ENCODE measurements around the gene ZNF165. TPM values are rescaled to one million over a fixed set of nuclear protein-coding genes. Genes with fewer than 3 reads are reported as not detected.
"Not testable (repeated sequence)": the region's sequence is repeated elsewhere in the genome, so short reads cannot be mapped to it uniquely, and the experiment has no call there.

The ZNF165 gene
- total RNA-seq (2014; rRNA removed; shearing (Covaris generic); ENCODE audit: low replicate concordance) = 0.49 TPM in 1 of 2 replicates, not detected in the other

DNA sequence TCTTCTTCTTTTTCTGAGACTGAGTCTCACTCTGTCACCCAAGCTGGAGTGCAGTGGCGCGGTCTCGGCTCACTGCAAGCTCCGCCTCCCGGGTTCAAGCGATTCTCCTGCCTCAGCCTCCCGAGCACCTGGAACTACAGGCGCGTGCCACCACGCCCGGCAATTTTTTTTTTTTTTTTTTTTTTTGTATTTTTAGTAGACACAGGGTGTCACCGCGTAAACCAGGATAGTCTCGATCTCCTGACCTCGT is at the start of gene ZNF165:
Gene ZNF165 (plus strand): TSS at position 188 of the 250 bp plus-strand sequence. CDS start 4,913 bp downstream, outside the sequence.
- not testable (repeated sequence) for H3K36me3 ChIP-seq, H3K27me3 ChIP-seq, DNase-seq, H3K9me3 ChIP-seq
- peak within 1 kb of the TSS; percentile 92 for H3K4me3 ChIP-seq

DNA sequence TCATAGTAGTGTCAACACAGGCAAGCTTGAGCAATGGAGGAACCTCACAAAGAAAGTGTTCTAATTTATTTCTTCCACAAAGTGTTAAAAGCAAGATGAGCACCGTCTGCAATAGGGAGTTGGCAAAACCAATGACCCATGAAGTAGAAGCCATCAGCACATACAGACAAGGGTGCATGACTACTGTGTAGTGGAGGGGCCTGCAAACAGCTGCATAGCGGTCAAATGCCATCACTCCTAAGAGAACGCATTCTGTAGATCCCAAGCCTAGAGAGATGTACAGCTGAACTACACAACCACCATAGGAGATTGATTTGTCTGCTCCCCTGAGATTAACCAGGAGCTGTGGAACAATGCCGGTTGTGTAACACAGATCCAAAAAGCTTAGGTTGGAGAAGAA is 26.8 kb upstream of the ZNF165 start:
- Histone ChIP-seq H3K4me3 (no peak overlapping the region), H3K27me3 (no peaks in the 10 kb centered on the region; the same call in 1 of the 2 replicates), H3K9me3 (no peaks in the 10 kb centered on the region), H3K36me3 (no peaks in the 10 kb centered on the region)
- no peak for DNase-seq

DNA sequence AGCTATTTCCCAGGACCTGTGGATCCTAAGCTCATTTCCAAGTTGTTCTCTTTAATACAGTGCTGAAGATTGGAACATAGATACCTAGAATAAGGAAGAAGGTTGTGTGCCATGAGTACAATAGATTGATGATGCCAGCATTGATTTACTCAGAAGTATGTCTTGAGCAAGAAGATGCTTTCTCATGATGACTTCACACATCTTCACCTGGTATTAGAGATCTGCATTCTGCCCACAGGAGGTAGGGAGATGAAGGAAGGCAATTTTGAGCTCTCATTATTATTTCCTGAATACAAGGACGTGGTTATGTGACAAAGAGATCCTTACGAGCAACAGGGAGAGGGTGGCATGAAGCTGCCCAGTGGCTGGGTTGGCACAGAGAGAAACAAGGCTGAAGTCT is 20.0 kb upstream of the ZNF165 start:
- Histone ChIP-seq H3K4me3 (no peak overlapping the region), H3K36me3 (no peaks in the 10 kb centered on the region), H3K27me3 (no peaks in the 10 kb centered on the region; the same call in 1 of the 2 replicates), H3K9me3 (no peaks in the 10 kb centered on the region)
- no peak for DNase-seq

DNA sequence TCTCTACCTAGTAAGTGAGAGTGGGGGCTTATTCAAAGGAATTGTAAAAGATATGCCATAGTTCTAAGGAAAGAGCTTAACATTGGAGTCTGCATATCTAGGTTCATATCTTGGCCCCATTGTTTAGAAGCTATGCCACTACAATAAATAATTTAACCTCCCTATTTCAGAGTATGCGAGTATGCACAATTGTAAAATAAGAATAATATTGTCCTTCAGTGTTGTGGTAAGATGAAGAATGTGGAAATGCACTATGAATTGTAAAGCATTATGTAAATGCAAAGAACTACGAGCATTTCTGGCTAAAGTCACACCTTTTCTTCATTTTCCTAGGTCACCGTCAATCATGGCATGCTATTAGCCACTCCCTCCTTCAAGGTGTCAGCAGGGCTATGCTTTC is 16.1 kb upstream of the ZNF165 start:
- no peaks in the 10 kb centered on the region for H3K9me3 ChIP-seq
- DNase-seq = no peak
- no peaks in the 10 kb centered on the region for H3K36me3 ChIP-seq
- H3K4me3 ChIP-seq = no peak overlapping the region
- no peaks in the 10 kb centered on the region; the same call in 1 of the 2 replicates for H3K27me3 ChIP-seq

DNA sequence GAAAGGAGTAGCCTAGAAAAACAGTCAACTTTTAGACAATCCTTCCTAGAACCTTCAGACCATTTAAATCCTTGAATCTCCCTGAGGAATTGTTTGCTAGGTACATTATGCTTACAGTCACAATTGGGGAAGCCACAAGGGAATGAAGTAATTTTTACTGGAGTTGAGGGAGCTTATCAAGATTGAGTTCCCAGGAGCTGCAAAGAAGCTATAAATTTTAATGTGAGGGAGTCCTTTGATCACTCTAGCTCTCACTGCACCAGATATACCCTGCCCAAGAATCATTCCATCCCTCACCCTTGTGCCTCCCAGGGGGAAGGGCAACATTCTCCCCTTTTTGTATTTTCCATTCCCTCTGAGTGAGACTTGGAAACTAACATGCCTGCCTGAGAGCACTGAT is 12.3 kb upstream of the ZNF165 start:
- Histone ChIP-seq H3K9me3 (no peaks in the 10 kb centered on the region), H3K36me3 (no peaks in the 10 kb centered on the region), H3K4me3 (no peak overlapping the region), H3K27me3 (no peaks in the 10 kb centered on the region; the same call in 1 of the 2 replicates)
- no peak for DNase-seq

DNA sequence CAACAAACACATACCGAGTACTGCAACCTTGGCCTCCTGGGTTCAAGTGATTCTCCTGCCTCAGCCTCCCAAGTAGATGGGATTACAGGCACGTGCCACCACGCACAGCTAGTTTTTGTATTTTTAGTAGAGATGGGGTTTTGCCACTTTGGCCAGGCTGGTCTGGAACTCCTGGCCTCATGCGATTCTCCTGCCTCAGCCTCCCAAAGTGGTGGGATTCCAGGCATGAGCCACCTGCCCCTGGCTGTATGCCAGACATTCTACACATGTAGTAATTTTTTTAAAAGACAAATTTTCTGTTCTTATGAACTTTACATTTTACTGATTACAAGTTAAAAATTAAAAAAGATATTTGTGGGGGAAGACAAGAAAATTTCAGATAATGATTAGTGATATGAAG is 9.4 kb upstream of the ZNF165 start:
- H3K9me3 ChIP-seq, DNase-seq, H3K4me3 ChIP-seq, H3K27me3 ChIP-seq, H3K36me3 ChIP-seq: not testable (repeated sequence)

DNA sequence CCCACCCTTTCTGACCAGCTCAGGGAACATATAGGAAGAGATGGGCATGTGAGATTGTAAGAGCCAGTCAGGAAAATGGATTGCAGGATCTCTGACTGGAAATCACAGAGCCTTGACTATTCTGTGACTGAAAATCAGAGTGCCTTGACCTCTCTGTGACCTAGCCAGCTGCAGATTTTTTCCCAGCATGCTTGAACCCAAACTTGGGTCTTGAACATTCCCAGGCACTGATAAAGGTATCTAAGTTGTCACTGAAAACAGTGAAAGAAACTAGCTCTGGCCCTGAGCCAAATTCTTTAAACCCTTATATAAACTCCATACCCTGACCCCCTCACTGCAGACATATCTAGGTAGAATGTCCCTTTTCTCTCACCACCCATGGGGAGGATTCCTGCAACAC is 2.3 kb upstream of the ZNF165 start:
- H3K27me3 ChIP-seq = no peaks in the 10 kb centered on the region

DNA sequence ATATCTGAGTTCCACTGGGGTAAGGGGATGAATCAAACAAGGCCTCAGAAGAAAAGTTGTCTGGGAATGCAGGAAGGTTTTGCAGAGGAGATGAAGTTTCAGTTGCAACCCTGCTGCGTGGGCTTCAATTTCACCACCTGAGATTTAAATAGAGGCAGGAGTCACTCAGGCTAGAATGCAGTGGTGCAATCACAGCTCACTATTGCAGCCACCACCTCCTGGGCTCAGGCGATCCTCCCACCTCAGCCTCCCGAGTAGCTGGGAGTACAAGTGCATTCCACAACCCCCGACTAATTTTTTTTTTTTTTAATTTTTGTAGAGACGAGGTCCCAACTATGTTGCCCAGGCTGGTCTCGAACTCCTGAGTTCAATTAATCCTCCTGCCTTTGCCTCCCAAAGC is 1.5 kb upstream of the ZNF165 start:
- Histone ChIP-seq H3K36me3 (no peaks in the 10 kb centered on the region), H3K4me3 (no peak overlapping the region), H3K27me3 (no peaks in the 10 kb centered on the region), H3K9me3 (no peaks in the 10 kb centered on the region)
- DNase-seq = no peak

More for the DNA sequence above, 2.3 kb upstream of the ZNF165 start:
- no peak for DNase-seq
- Histone ChIP-seq H3K9me3 (no peaks in the 10 kb centered on the region), H3K36me3 (no peaks in the 10 kb centered on the region), H3K4me3 (no peak overlapping the region)

DNA sequence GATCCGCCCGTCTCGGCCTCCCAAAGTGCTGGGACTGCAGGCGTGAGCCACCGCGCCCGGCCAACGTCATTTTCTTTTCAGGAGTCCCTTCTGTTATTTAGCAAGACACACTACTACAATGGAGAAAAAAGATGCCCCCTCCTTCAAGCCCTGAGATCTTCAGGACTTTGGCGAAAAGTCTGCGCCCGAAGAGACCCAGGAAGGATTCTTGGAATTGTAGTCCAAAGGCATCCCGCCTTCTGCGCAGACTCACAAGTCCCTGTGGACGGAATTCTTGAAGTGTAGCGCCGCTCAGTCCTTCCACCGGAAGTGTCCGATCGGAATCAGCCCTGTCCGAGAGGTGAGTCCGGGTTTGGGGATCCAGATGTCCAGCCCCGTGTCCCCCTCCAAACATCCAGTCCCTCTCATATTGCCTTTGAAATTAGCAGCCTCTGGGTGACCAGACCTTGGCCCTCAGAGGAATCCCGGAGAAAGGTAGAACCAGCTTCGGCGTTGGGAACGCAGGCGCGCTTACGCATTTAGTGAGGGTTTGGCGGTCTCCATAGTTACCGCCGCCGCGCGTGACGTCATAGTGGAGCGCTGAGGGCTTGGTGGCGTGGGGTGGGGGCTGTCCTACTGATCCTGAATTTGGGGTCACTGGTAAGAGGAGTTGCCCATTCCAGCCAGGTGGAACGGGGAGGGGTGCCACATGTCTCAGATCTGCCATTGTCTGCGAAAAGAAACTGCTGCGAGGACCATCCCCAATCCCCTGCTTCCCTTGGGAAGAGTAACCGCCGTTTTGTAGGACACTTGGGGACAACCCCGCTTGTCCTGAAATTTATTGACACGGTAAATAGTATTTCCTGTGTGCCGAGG is 490 bp downstream of the ZNF165 start:
- no peaks in the 10 kb centered on the region for H3K9me3 ChIP-seq
- no peaks in the 10 kb centered on the region for H3K36me3 ChIP-seq
- H3K4me3 ChIP-seq = peak overlapping the region; percentile 92
- no peaks in the 10 kb centered on the region for H3K27me3 ChIP-seq
- DNase-seq = peak; percentile 82

DNA sequence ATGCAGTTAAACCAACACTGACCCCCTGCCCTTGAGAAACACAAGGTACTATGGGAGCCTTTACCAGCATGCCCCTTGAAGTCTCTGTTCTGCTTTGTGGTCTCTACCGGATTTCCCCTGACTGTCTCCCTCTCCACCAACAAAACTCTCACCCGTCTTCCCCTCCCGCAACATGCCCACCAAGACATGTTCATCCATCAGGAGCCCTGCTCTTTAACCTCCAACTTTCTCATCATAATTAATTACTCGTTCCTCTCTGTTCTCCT is 1.1 kb downstream of the ZNF165 start:
- Histone ChIP-seq H3K9me3 (no peaks in the 10 kb centered on the region), H3K36me3 (no peaks in the 10 kb centered on the region), H3K27me3 (no peaks in the 10 kb centered on the region), H3K4me3 (peak overlapping the region; percentile 92)
- DNase-seq = no peak

DNA sequence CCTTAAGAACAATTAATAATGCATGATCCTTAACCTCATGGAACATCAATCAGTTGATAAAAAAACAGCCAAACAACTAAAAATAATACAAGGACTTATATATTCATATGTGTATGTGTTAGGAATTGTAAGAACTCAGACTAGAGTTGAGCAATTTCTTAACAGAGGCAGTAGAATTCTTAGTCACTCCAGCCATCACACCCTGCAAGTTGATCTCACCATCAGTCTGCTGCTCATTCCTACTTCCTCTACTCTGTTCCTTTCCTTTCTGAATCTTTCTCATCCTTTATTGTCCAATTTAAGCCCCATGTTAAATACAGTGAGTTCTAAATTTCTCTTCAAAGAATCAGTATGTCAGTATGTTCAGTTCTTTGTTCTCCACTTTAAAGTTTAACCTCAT is 2.6 kb downstream of the ZNF165 start:
- Histone ChIP-seq H3K9me3 (no peaks in the 10 kb centered on the region), H3K36me3 (no peaks in the 10 kb centered on the region), H3K4me3 (no peak overlapping the region), H3K27me3 (no peaks in the 10 kb centered on the region)
- DNase-seq = no peak

DNA sequence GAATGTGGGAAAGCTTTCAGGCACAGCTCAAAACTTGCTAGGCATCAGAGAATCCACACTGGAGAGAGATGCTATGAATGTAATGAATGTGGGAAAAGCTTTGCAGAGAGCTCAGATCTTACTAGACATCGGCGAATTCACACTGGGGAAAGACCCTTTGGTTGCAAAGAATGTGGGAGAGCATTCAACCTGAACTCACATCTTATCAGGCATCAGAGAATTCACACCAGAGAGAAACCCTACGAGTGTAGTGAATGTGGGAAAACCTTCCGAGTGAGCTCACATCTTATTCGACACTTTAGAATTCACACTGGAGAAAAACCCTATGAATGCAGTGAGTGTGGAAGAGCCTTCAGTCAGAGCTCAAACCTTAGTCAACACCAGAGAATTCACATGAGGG is 8.7 kb downstream of the ZNF165 start:
- Histone ChIP-seq H3K9me3 (no peaks in the 10 kb centered on the region; the same call in none of the 2 replicates), H3K4me3 (no peak overlapping the region), H3K36me3 (no peaks in the 10 kb centered on the region), H3K27me3 (no peaks in the 10 kb centered on the region)
- no peak for DNase-seq

DNA sequence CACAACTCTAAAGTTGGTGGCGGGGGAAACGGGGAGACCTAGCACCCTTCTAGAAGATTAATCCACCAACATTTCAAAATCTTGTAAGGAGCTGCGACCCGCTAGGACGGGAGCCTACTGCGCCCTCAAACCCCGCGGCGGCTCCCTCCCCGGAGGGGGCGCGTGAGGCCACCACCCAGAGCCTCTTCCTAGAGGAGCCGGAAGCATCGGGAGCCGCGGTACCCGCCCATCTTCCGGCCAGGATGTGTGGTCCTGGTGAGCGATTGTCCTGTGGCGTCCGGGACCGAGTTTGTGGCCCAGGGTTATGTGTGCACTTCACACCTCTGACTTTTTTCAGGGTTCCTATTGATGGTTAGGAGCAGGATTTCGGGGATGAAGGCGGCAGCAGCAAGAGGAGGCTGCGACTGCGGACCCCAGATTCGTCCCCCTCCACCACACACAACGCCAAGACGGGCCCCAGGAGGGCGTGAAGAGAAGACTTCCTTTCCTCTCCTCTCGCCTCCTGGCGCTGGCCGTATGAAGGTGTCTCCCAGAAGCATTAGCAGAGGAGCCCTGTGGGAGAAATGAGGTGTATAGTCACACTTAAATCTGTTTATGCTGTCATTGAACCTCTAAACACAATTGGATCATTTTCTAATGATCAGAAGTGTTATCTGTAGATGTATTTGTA is 10.7 kb downstream of the ZNF165 start:
- Histone ChIP-seq H3K9me3 (no peaks in the 10 kb centered on the region; the same call in none of the 2 replicates), H3K4me3 (no peak overlapping the region), H3K36me3 (no peaks in the 10 kb centered on the region), H3K27me3 (no peaks in the 10 kb centered on the region)
- no peak for DNase-seq

DNA sequence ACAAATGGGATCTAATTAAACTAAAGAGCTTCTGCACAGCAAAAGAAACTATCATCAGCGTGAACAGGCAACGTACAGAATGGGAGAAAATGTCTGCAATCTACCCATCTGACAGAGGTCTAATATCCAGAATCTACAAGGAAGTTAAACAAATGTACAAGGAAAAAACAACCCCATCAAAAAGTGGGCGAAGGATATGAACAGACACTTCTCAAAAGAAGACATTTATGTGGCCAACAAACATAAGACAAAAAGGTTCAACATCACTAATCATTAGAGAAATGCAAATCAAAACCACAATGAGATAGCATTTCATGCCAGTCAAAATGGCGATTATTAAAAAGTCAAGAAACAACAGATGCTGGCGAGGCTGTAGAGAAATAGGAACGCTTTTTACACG is 21.9 kb downstream of the ZNF165 start:
- not testable (repeated sequence) for H3K4me3 ChIP-seq, DNase-seq, H3K27me3 ChIP-seq

DNA sequence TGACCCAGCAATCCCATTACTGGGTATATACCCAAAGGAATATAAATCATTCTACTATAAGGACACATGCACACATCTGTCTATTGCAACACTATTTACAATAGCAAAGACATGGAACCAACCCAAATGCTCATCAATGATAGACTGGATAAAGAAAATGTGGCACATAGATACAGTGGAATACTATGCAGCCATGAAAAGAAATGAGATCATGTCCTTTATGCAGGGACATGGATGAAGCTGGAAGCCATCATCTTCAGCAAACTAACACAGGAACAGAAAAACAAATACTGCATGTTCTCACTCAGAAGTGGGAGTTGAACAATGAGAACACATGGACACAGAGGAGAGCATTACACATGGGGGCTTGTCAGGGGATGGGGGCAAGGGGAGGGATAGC is 22.3 kb downstream of the ZNF165 start:
- H3K27me3 ChIP-seq, DNase-seq, H3K36me3 ChIP-seq, H3K4me3 ChIP-seq, H3K9me3 ChIP-seq: not testable (repeated sequence)

More for the DNA sequence above, 21.9 kb downstream of the ZNF165 start:
- not testable (repeated sequence) for H3K36me3 ChIP-seq, H3K9me3 ChIP-seq

DNA sequence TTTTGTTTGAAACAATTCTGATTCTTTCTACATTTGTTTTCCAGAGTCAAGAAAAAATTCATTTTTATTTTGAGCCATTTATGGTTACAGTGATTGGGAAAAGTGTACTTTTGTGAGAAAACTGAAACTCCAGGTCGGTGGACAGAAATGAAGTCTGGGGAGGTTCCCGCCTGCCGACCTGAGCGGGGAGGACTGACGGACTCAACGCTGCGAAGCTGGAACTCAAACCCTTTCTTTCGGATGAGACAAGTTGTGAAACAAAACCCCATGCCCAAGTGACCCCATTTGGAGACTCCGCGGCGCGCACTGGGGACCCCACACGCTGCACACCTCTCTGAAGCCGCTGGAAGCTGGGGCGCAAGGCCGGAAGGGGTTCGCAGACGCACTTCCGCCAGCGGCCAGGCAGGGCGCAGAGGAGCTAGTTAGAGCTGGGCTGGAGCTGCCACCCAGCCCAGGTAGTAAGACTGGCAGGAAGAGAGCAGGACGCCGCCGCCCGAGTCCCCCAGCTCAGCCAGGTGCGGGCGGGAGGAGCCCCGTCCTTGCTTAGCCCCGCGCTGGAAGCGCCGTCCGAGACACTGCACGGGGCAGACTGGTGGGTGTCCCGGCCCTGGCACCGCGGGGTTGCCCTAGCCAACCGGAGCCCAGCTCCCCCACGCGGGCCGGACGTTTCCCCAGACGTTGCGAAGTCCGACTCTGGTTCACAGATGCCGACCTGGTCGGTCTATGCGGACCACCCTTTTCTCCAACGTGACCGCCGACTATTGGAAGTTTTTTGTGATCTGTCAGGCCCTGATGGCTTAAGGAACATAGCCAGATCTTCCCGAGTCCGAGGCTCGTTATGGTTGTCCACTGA is 24.2 kb downstream of the ZNF165 start:
- Histone ChIP-seq H3K27me3 (no peaks in the 10 kb centered on the region), H3K36me3 (no peaks in the 10 kb centered on the region), H3K4me3 (peak overlapping the region; percentile 70), H3K9me3 (no peaks in the 10 kb centered on the region)
- DNase-seq = peak; percentile 77

DNA sequence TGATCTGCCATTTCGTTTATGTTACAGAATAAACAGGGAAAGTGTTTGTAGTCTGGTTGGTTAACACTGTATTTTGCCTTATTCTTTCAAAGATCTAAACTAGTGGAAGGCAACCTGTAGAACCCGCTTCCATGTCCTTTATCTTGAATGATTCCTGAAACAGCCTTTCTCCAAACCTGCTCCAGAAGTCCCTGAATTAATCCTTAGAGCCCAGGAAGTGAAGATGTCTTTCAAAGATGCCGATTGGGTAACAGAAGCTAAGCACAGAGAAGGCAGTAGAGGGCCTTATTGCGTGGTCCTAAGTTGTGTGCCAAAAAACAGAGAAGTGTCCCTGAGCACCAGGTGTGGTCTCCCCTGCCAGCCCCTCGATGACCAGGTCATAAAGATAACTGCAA is 24.9 kb downstream of the ZNF165 start:
- DNase-seq = no peak
- H3K4me3 ChIP-seq = peak overlapping the region; percentile 70
- no peaks in the 10 kb centered on the region for H3K27me3 ChIP-seq
- H3K36me3 ChIP-seq = no peaks in the 10 kb centered on the region
- no peaks in the 10 kb centered on the region for H3K9me3 ChIP-seq
